SK-N-MC (cell line): ENCODE measurements around the gene RCAN2.

Experiments used
- EZH2 ChIP-seq: fragments of 200-600 bp; sonication (generic); IDR thresholded peaks from one replicate; pipeline ENCODE4 v1.6.1; 2017; ENCODE audit warnings: antibody characterized with exemption
- FOXP2 ChIP-seq: optimal IDR thresholded peaks from 2 replicates; pipeline ENCODE3; 2011; ENCODE audit warnings: mild to moderate bottlenecking, moderate library complexity; ENCODE audit not compliant: insufficient read depth; ENCODE audit errors: extremely low read length, control extremely low read depth
- POLR2AphosphoS5 ChIP-seq: IDR thresholded peaks from 2 replicates; pipeline ENCODE4 v1.6.1; 2012; ENCODE audit warnings: mild to moderate bottlenecking, low read depth, low read length, borderline replicate concordance

- TF ChIP-seq POLR2AphosphoS5 (no peak), EZH2 (no peak), FOXP2 (no peak)
These were observed 219.5 kb downstream of the RCAN2 start for GRCh38 chr6:46271728-46272127.
